Endothelial cell of umbilical vein (primary cell): ENCODE results near the gene ZNF285. TPM values are rescaled to one million over a fixed set of nuclear protein-coding genes. Genes with fewer than 3 reads are reported as not detected.
"Not testable (repeated sequence)": the region's sequence is repeated elsewhere in the genome, so short reads cannot be mapped to it uniquely, and the experiment has no call there.

ENCODE experiments used
- BruUV-seq: library from RNA; stranded (reverse); fragments of 400-500 nt; replicated peaks from 2 replicates; lab custom pipeline; 2021; lab: Mats Ljungman, UMichigan
- CTCF ChIA-PET: fragments of 300-600, 350-600 bp; sonication (Branson Sonifier 250); formaldehyde crosslinking; loops from one replicate; lab custom pipeline; 2021; ENCODE audit warnings: antibody characterized with exemption, inconsistent platforms; lab: Charles Lee
- POLR2A ChIA-PET: fragments of 300-600, 350-600 bp; sonication (Branson Sonifier 250); formaldehyde crosslinking; loops from one replicate; lab custom pipeline; 2021; ENCODE audit warnings: antibody characterized with exemption, inconsistent platforms; lab: Charles Lee
- DNase-seq: peaks from one replicate; pipeline ENCODE4 v3.0.0-alpha.2; 2011; ENCODE audit warnings: low read depth, low spot score
- FAIRE-seq: peaks from 2 replicates; lab custom pipeline; 2011; peaks lifted over from hg19 to GRCh38; lab: Jason Lieb, UNC
- H2AFZ ChIP-seq: 2 replicates; pipeline ENCODE4 v1.6.0; 2012; ENCODE audit warnings: low read depth, low read length, control low read depth, inconsistent platforms
- H3K27ac ChIP-seq: 2 replicates; pipeline ENCODE4 v1.5.1; 2011; ENCODE audit warnings: low read depth, mild to moderate bottlenecking, control low read depth, low read length, moderate library complexity; ENCODE audit not compliant: insufficient read depth
- H3K27me3 ChIP-seq, 2 experiments: 2 replicates each; pipeline versions ENCODE4 v1.6.0 to v1.6.1; 2011; ENCODE audit warnings: low read length in 2 of 2, mixed read lengths in 1 of 2; ENCODE audit not compliant: control insufficient read depth in 2 of 2, insufficient read depth in 2 of 2
- H3K36me3 ChIP-seq, 2 experiments: 2 replicates in 1 of 2; 3 replicates in 1 of 2; pipeline ENCODE4 v1.5.1; 2011; ENCODE audit warnings: low read length in 2 of 2, mild to moderate bottlenecking in 1 of 2, moderate library complexity in 1 of 2; ENCODE audit not compliant: control insufficient read depth in 2 of 2, insufficient read depth in 2 of 2; ENCODE audit errors: extremely low read depth in 1 of 2
- H3K4me1 ChIP-seq: 3 replicates; pipeline ENCODE4 v1.5.1; 2011; ENCODE audit warnings: mild to moderate bottlenecking, low read length; ENCODE audit not compliant: control insufficient read depth, insufficient read depth; ENCODE audit errors: extremely low read depth
- H3K4me2 ChIP-seq: 2 replicates; pipeline ENCODE4 v1.6.1; 2011; ENCODE audit warnings: low read length, control low read depth, mixed read lengths; ENCODE audit not compliant: insufficient read depth
- H3K4me3 ChIP-seq, 3 experiments: fragments of 200-600 bp in 1 of 3; sonication (generic), shearing (Covaris generic) in 1 of 3; replicated peaks in 1 of 3; 2 replicates each; pipeline ENCODE4 v1.5.1; 2011 to 2016; ENCODE audit warnings: control low read depth in 3 of 3, low read length in 3 of 3, mild to moderate bottlenecking in 2 of 3, inconsistent platforms in 1 of 3, low read depth in 1 of 3, moderate library complexity in 1 of 3; ENCODE audit not compliant: insufficient read depth in 1 of 3
- H3K79me2 ChIP-seq: 2 replicates; pipeline ENCODE4 v1.6.0; 2012; ENCODE audit warnings: low read length, inconsistent platforms; ENCODE audit not compliant: control insufficient read depth, insufficient read depth
- H3K9ac ChIP-seq: replicated peaks from 2 replicates; pipeline ENCODE3; 2011; ENCODE audit warnings: low read length, control low read depth; ENCODE audit not compliant: insufficient read depth; ENCODE audit errors: extremely low read depth
- H3K9me1 ChIP-seq: replicated peaks from 3 replicates; pipeline ENCODE4 v1.6.0; 2011; ENCODE audit warnings: mild to moderate bottlenecking, low read length; ENCODE audit not compliant: control insufficient read depth, insufficient read depth; ENCODE audit errors: extremely low read depth
- H3K9me3 ChIP-seq: replicated peaks from 2 replicates; pipeline ENCODE4 v1.5.1; 2012; ENCODE audit warnings: low read length, inconsistent platforms; ENCODE audit not compliant: control insufficient read depth, insufficient read depth
- H4K20me1 ChIP-seq: replicated peaks from 2 replicates; pipeline ENCODE3; 2011; ENCODE audit warnings: mild to moderate bottlenecking, low read length; ENCODE audit not compliant: control insufficient read depth, insufficient read depth; ENCODE audit errors: extremely low read depth
- CTCF ChIP-seq, 2 donors: IDR thresholded peaks; 1 replicate in 1 of 2; 2 replicates in 1 of 2; pipeline ENCODE4 v1.5.1; 2011; ENCODE audit warnings: low read length in 2 of 2, mild to moderate bottlenecking in 2 of 2, moderate library complexity in 2 of 2, control low read depth in 1 of 2, inconsistent platforms in 1 of 2, low read depth in 1 of 2; ENCODE audit not compliant: insufficient read depth in 1 of 2; ENCODE audit errors: extremely low read depth in 1 of 2
- EZH2 ChIP-seq: IDR thresholded peaks from 2 replicates; pipeline ENCODE4 v1.6.1; 2012; ENCODE audit warnings: borderline replicate concordance, low read depth, mild to moderate bottlenecking, moderate library complexity, low read length, inconsistent platforms; ENCODE audit not compliant: severe bottlenecking
- FOS ChIP-seq: IDR thresholded peaks from 2 replicates; pipeline ENCODE4 v1.6.1; 2011; ENCODE audit warnings: mild to moderate bottlenecking, low read length, moderate library complexity, borderline replicate concordance; ENCODE audit not compliant: insufficient read depth
- GATA2 ChIP-seq: IDR thresholded peaks from 2 replicates; pipeline ENCODE4 v1.7.0; 2011; ENCODE audit warnings: low read depth, mild to moderate bottlenecking, moderate library complexity, mixed read lengths, low read length; ENCODE audit not compliant: insufficient read length, insufficient read depth
- JUN ChIP-seq: IDR thresholded peaks from 2 replicates; pipeline ENCODE4 v1.6.1; 2011; ENCODE audit warnings: borderline replicate concordance, low read depth; ENCODE audit not compliant: insufficient read length, insufficient read depth
- MAX ChIP-seq: IDR thresholded peaks from 2 replicates; pipeline ENCODE4 v1.6.1; 2011; ENCODE audit not compliant: insufficient read depth, insufficient read length
- MYC ChIP-seq: IDR thresholded peaks from one replicate; pipeline ENCODE4 v1.6.1; 2011; ENCODE audit warnings: mild to moderate bottlenecking, low read depth, low read length
- POLR2A ChIP-seq: IDR thresholded peaks from 2 replicates; pipeline ENCODE4 v1.6.1; 2012; ENCODE audit warnings: low read depth, mild to moderate bottlenecking, control low read depth, low read length
- POLR2AphosphoS5 ChIP-seq: IDR thresholded peaks from 2 replicates; pipeline ENCODE4 v1.6.1; 2012; ENCODE audit warnings: low read depth, mild to moderate bottlenecking, control low read depth, low read length, moderate library complexity; ENCODE audit not compliant: insufficient read depth
- dilution Hi-C: fragments of 300-500 bp; cut with MboI; formaldehyde crosslinking; loops from one replicate; pipeline ENCODE4 v1.15.0; 2019; ENCODE audit warnings: low sequenced_read_pairs; ENCODE audit not compliant: extremely low pct_ligation_motif_present
- intact Hi-C: fragments of 100-400 bp; cut with micrococcal nuclease; formaldehyde crosslinking; loops from one replicate; pipeline ENCODE4 v1.10.0; 2022
- polyA plus RNA-seq, 4 experiments: library from polyadenylated mRNA; depleted of rRNA in 3 of 4; stranded (reverse) in 3 of 4; unstranded in 1 of 4; fragments of >200 nt; gene quantifications; 2 replicates each; pipeline versions ENCODE4 v1.2.1 to v1.2.3, GENCODE V29; 2011 to 2012; ENCODE audit warnings: missing spikeins in 1 of 4
- total RNA-seq: library from RNA; stranded (reverse); gene quantifications from 2 replicates; pipeline ENCODE4 v1.2.3, GENCODE V29; 2021

Gene ZNF285
- total and polyA plus RNA-seq, 2 donors (not counting 3 experiments of a cell fraction or from before 2014, with no cell fraction given) = 0.90 to 4.6 TPM

GRCh38 chr19:44344255-44344654 is 57.2 kb downstream of the ZNF285 start:
- TF ChIP-seq GATA2 (no peak), POLR2A (no peak), JUN (no peak), EZH2 (no peak)
- BruUV-seq = no TSS peak
- POLR2A ChIA-PET = no interaction called here

GRCh38 chr19:44341794-44342193 is 59.6 kb downstream of the ZNF285 start:
- Histone ChIP-seq H3K36me3 (peaks cover 0 to 4% of the 10 kb centered on the region in 2 experiments), H3K27me3 (no peaks in the 10 kb centered on the region), H3K4me3 (no peak overlapping the region), H3K4me2 (no peak overlapping the region), H4K20me1 (no peaks in the 10 kb centered on the region), H2AFZ (no peak overlapping the region), H3K4me1 (no peaks in the 10 kb centered on the region), H3K9me1 (no peaks in the 10 kb centered on the region), H3K9ac (no peak overlapping the region), H3K27ac (no peak overlapping the region), H3K79me2 (no peaks in the 10 kb centered on the region), H3K9me3 (no peaks in the 10 kb centered on the region)
- TF ChIP-seq EZH2 = no peak
- TF ChIP-seq POLR2AphosphoS5 = no peak
- no peak for TF ChIP-seq FOS
- no peak for TF ChIP-seq MYC
- TF ChIP-seq GATA2 = no peak
- no peak for TF ChIP-seq POLR2A
- no peak for TF ChIP-seq CTCF (IDR thresholded peaks at IDR 0.05; ENCODE audit: extremely low read depth in 1 of 2, insufficient read depth in 1 of 2, low read depth in 1 of 2, low read length in 2 of 2)
- TF ChIP-seq JUN = no peak
- no peak for TF ChIP-seq MAX
- no TSS peak for BruUV-seq
- dilution Hi-C loops (no loop called here), intact Hi-C loops (no loop called here)
- POLR2A ChIA-PET = no interaction called here
- FAIRE-seq (no peak), DNase-seq (no peak)
- CTCF ChIA-PET = interaction anchor here (1.5 kb wide), 1 partner anchor 13 kb away, joined by 6 read pairs; no protein-coding TSS in a partner anchor

More at GRCh38 chr19:44344255-44344654, 57.2 kb downstream of the ZNF285 start:
- CTCF ChIA-PET = no interaction called here
- peaks cover 0 to 1% of the 10 kb centered on the region in 2 experiments for H3K36me3 ChIP-seq
- no peak overlapping the region for H3K27ac ChIP-seq
- H3K79me2 ChIP-seq = peaks cover 1% of the 10 kb centered on the region
- dilution Hi-C loops (no loop called here), intact Hi-C loops (no loop called here)
- no peak overlapping the region for H3K4me2 ChIP-seq
- FAIRE-seq (no peak), DNase-seq (no peak)
- no peaks in the 10 kb centered on the region for H3K4me1 ChIP-seq
- no peaks in the 10 kb centered on the region for H4K20me1 ChIP-seq
- no peak overlapping the region for H2AFZ ChIP-seq
- H3K9ac ChIP-seq = no peak overlapping the region
- H3K4me3 ChIP-seq = no peak overlapping the region
- no peaks in the 10 kb centered on the region for H3K27me3 ChIP-seq
- H3K9me3 ChIP-seq = no peaks in the 10 kb centered on the region
- no peaks in the 10 kb centered on the region for H3K9me1 ChIP-seq

- H3K4me2 ChIP-seq, POLR2A ChIA-PET, H3K27me3 ChIP-seq: not testable (repeated sequence)
Observed at GRCh38 chr19:44334639-44335038, 66.8 kb downstream of the ZNF285 start.

More at GRCh38 chr19:44334639-44335038, 66.8 kb downstream of the ZNF285 start:
- CTCF ChIA-PET, FAIRE-seq, H3K9me3 ChIP-seq, H3K9me1 ChIP-seq, H3K27ac ChIP-seq, intact Hi-C loops, H3K4me1 ChIP-seq, BruUV-seq, H3K9ac ChIP-seq, H3K79me2 ChIP-seq, H4K20me1 ChIP-seq, DNase-seq, H2AFZ ChIP-seq, dilution Hi-C loops, H3K4me3 ChIP-seq: not testable (repeated sequence)
- H3K36me3 ChIP-seq = peaks cover 8 to 27% of the 10 kb centered on the region in 2 experiments
